ENCODE measurements around the gene ANK2.

The ANK2 gene

DNA sequence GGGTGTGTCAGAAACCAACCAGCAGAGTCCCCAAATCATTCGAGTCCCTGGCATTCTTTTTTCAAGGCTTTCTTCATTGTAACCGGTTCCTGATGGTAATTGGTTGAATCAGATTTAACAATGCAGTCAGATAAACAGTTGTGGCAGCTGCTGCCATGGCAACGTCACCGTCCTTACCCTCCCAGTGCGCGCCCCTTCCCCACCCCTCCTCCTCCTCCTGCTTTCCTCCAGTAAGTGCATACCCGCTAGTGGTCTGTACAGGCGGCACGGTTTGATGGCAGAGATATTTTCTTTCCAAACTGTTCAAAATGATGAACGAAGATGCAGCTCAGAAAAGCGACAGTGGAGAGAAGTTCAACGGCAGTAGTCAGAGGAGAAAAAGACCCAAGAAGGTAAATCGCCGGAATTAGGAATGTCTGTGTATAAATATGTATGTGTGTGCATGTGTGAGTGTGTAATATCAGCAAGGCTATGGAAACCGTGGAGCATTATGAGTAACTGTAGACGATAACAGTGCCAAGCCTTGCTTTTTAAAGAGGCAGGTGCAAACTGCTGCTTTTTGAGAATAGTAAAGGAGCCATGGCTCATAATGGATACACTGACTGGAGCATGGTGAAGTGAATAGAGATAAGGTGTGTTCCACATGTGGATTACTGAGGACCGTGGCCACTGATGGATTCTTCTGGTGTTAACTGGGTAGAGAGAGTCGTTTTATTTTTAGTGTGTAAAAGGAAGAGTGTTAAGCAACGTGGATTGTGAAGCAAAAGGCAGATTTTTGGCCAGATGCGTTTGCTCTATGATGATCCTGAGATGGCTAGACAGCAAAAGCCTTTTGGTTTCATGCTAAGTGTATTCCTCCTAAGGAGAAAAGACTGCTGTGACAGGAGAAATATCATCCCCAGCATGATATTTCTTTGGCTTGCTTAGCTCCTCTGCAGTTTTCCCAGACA, at the start of gene ANK2:
TSS of gene ANK2 (plus strand) at position 233 of the 950 bp plus-strand sequence. CDS start at position 309, 76 bp downstream.
- DNase-seq: no peak

DNA sequence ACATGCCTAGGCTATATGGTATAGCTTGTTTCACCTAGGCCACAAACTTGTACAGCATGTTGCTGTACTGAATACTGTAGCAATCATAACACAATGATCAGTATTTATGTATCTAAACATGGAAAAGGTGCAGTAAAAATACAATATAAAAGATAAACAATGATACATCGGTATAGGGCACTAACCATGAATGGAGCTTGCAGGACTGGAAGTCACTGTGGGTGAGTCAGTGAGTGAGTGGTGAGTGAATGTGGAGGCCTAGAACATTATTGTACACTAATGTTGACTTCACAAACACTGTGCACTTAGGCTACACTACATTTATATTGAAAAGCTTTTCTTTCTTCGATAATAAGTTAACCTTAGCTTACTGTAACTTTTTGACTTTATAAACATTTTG, 45.6 kb upstream of the ANK2 start:
- DNase-seq: no peak

DNA sequence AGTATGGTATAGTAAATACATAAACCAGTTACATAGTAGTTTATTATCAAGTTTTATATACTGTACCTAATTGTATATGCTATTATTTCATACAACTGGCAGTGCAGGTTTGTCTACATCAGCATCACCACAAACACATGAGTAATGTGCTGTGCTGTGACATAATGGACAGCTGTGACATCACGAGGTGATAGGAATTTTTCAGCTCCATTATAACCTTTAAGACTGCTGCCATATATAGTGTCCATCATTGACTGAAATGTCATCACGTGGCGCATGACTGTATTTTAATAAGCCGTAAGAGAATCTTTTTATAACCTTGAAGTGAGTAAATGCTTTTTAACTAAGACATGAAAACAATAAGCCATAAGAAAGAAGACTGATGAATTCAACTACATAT, 44.8 kb upstream of the ANK2 start:
- DNase-seq: no peak

DNA sequence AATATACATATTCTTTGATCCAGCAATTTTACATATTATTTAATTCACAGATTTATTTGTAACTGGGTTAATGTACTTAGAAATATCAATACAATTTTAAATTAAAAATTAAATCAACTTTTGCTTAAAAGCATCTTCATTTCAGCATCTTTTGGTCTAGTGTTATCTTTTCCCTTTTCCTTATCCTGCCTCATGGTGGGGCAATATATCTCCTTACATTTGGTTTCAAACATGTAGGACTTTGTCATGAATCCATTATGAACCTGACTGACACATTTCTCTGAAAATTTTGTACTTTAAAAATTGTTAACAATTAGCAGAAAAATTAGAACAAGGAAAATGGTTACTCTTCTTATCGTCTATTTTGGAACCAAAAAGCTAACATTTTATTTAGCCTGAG, 42.8 kb upstream of the ANK2 start:
- DNase-seq: no peak

DNA sequence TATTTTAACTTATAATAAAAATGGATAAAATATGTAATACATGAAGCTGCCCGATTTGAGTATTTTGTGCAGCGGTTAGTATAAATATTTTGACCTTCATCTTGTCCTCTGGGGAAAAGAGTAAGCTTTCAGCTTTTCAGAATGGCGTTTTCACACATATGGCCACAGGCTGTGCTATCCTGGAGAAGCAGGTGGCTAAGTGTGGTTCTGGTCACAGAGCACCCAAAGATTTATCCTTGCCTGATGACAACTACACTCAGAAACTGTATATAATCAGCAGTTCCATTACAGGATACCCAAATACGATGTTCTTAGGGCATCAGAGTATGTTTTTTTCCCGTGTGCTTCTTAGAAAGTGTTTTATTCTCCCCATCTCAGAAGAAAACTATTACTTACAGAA, 42.3 kb upstream of the ANK2 start:
- DNase-seq: no peak

DNA sequence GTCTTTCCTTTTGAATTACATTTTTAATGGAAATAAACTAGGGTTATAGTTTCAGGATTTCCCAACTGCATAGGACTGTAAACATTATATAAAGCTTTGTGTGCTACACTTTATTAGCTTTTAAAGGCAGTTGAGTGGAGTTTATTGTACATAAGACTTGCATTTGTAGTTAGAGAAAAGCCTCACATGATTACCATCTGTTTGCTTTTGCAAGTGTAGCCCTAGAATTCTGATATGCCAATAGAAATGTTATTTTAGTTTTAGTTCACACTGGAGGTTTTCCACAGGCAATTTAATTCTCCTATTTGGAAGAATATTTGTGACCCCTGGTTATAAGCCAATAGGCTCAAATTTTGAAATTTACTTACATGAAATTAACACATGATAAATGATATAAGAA, 41.3 kb upstream of the ANK2 start:
- DNase-seq: no peak

DNA sequence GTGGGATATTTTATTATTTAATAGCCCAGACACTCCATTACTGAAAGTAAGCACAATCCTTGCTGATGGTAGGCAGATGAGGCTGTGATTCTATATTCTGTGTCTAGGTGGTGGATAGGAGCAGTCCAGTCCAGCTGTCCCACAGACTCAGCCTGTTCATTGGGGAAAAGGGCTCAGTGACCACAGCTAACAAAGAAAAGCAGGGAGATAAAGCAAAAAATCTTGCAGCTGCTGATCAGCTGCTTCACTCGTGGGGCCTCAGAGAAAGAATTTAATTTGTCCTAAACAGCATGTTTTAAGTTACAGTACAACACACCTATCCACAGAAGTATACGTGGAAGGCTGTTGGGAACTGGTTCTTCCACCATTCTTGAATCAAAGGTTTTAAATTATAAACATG, 40.7 kb upstream of the ANK2 start:
- no peak for DNase-seq

DNA sequence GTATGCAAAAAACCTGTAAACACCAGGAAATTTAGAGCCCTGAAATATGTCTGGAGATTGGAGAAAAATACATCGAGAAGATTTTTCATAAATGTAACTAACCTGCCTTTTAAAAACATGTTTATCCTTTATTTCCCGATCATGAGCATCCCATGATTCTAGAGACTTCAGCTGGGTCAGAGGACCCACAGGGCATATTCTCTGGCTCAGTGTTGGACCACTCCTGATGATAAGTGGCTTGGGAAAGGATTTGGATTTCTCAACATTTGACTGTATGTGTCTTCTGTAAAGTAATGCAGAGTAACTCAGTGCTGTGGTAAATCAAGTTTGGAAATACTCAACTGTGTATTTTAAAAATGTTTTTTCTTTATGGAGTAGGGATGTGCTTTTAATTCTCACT, 40.0 kb upstream of the ANK2 start:
- DNase-seq: no peak

DNA sequence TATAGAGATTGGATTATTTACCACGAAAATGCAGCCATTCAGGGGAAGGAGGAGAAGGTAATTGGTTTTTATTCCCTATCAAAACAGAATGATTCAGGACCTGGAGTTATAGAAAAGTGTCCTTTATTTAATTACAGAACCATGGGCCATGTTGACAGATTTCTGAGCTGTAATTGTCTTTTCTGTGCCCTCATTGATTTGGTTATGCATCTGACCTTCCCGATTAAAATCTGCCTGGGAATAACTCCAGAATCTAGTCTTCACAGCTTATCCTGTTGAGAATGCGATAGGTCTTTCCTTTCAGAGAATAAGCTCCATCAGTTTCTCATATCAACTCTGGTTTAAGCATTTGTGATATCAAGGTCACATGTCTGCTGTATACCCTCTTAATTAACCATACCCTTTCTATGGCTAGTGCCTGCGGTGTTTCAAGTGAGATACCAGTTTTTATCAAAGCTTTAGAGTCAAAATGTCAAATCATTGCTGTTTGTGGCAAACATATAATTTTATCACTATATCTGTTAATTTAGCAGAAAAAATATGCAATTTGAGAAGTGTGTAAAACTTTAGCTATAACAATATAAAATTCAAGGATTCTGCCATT, 37.2 kb upstream of the ANK2 start:
- DNase-seq: no peak

DNA sequence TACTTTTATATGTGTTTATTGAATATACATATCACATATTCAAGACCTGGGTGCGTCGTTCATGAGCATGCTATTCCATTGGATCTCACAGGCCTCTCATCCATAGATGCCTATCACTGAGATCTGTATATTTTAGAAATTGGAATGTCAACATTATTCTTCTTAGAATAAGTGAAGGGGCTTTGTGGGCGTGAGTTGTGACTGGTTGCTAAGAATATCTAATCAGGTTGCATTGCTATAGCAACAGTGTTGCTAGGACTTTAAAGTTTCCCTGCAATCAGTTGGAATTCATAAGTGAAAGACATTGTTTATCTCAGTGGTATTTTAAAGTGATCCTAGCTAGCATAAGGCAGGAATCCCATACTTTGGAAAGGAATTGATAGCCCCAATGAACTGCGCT, 36.7 kb upstream of the ANK2 start:
- DNase-seq: no peak

DNA sequence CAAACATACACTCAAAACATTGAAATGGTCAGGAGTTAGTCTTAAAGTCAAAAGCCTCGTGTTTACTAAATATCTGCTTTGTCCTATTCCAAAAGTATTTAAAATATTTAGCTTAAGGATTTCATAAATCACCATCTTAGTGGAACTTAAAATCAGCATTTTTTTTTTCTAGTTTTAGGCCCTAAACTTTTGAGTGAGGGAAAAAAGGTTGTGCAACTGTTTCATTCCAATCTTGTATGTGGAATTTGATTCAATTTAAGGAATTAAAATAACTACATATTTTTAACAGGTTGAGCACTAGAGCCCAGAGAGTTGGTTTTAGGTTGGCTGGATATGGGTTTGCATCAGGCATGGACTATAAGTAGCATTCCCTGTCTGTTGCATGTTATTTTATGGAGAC, 35.7 kb upstream of the ANK2 start:
- no peak for DNase-seq

DNA sequence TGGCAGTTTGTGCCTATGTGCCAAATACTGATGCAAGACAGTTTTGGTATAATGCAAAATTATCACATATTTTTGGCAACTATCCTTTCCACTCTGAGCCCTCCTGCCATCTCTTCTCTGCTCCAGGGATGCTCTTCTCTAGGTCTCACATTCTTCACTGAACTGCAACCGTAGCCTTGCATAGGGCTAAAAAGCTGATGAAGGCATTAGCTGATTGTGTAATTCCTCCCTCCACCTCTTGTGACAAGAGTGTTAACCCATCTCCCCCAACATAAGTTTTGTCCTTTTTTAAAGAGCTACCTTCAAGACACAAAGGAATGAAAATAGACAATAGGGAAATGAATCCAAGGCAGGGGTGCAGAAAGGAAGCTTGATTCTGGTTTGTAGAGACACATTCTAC, 33.1 kb upstream of the ANK2 start:
- no peak for DNase-seq

DNA sequence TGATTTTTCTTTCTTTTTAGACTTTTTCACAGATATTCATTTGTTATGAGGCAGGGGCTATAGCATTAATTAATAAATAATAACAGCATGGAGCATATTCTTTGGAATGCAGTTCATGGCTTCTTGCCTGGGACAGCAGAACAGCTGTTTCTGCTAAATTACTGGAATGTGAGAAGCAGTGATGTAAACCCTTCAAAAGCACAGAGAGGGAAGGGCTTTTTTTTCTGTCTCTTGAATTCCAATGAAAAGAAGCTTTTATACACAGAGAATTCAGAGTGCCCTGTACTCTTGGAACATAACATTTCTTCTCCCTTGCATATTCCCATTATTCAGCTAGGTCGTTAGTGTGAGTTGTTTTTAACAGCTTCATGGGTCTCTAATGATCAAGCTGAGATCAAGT, 28.5 kb upstream of the ANK2 start:
- DNase-seq: no peak

DNA sequence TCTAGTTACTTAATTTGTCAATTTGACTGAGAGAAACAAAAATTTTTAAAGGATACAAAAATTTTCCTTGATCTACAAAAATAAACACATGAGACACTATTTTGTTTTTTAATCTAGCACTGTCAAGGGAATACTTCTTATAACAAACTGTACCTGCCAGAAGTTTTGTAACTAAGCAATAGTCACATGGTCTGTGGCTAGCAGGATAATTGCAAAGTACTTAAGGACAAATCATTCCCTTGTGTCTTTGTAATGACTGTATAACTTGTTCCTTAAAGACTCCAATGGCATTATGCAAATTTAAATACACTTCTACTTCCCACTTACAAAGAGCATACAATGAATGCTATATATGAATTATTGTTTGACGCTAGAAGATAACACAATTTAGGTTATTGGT, 25.1 kb upstream of the ANK2 start:
- no peak for DNase-seq

DNA sequence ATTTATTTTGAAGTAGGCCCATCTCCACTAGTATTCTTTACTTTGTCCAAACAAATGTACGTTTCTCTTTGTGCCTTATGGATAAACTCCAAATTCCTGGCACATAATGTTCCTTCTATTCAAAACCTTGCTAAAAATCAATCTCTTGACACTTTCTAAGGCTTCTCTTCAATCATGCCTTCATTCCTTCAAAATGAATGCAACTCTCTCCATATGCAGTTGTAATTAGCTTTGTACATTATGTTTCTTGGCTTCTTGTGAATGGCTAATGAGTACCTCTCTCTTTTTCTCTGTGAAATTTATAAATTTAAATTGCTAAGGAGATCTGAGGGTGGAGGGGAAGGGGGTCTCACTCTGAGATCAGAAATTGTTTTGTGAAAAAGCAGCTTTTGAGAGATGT, 24.0 kb upstream of the ANK2 start:
- DNase-seq: no peak

DNA sequence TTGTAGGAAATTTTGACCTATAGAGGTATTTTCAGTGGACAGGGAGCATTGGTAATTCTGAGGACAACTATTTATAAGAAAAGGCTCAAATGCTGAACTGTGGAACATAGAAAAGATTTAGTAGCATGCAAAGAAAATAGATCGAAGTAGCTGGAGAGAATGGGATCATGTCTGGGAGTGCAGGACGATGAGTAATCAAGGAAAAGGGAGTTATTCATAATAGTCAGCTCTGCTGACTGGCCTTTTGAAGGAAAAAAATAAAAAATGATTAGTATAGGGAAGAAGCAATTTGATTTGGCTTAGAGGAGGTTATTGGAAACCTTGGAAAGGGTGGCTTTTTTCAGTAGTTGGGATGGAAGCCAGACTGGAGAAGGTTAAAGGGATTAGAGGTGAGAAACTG, 22.9 kb upstream of the ANK2 start:
- DNase-seq: no peak

DNA sequence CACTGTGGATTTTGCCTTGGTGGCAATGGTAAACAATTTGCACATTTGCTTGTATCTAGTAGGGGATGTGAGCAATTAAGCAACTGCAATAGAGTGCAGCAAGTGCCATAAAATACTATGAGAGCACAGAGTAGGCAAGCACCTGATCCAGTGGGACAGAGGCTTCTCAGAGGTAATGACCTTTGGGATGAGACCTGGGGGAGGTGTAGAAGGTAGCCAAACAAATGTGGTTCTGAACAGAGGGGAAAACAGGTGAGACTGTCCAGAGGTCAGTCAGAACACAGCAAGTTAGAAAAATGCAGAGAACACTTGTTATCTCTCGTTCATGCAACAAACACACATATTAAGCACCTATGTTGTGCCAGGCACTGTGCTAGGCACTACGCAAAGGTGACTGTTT, 21.4 kb upstream of the ANK2 start:
- no peak for DNase-seq

DNA sequence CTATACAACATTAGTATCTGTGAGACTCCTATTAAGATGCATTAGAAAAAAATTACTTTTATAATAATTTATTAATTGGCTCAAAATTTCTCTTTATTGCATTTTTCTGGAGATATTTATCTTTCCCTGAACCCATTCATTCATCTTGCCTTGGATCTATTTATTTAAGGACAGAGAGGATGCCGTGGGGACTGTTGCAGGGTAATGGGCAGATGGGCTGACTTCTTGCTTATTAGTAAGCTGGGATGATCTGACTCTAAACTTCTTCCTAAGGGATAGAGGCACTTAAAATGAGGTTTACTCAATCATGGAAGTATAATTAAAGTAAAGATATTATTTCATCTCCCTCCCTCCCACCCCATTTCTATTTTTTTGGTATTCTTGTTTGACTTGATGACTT, 18.2 kb upstream of the ANK2 start:
- no peak for DNase-seq

DNA sequence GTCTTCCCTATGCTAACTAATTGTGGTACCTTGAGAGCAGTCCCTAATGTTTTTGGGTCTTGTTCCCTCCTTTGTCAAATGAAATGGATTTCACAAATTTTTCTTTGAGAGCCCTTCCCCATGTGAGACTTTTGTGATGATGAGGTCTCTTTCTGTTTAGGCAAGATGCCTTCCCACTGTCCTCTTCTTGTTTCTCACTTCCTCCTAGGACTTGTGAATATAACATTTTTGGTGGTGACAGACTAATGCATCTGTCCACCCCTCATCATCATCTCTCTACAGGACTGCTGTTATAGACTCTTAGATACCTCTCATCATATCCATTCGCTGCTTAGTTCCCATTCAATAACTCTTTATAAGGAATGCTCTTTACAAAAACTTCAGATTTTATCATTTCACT, 8.7 kb upstream of the ANK2 start:
- DNase-seq: no peak

DNA sequence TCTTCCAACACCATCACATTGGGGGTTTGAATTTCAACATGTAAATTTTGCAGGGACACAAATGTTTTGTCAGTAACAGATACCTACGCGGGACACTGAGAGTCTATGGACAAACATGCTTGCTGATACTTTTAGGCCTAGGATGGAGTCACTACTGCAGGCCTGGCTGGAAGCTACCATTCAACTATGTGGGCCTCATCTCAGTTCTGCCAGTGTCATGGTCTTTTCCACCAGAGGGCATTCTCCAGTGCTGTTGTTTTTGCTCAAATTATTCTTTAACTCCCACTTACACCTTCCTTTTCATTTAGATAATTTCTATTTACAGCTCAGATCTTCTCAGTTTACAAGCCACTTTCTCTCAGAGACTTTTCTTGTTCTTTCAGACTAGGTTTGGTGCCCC, 7.0 kb upstream of the ANK2 start:
- no peak for DNase-seq

DNA sequence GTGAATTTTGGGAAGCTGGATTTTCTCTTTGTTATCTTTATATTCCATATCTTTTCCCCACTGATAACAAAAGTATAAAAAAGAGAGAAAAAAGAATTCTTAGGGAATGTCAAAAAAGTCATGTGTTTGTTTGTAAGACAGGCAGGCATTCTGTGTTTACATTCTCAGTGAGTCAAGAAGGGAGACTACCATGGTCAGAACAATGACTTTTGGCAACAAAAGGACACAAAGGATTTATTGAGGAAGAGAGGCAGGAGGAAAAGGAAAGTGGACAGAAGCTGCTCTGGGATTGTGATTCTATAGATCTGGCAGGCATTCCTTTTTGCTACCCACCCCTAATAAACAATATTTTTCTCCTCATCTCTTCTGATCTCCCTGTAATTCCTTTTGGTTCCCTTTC, 5.9 kb upstream of the ANK2 start:
- no peak for DNase-seq

DNA sequence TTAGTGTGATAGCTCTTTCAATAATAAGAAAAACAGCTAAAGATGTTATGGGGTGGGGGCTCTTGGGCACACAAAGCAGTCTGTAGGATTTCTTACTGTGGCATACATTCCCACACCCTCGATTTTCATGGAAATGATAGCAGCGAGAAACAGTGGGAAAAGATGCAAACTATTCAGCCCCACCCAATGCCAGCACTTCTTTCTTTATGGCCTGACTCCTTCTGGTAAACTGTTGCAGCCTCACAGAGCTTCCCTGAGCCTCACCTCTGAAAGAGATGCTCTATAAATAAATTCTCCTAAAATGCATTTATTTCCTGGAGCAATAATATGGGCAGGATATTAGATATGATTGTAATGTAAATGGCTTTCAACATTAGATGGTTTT, 910 bp downstream of the ANK2 start:
- DNase-seq: no peak

DNA sequence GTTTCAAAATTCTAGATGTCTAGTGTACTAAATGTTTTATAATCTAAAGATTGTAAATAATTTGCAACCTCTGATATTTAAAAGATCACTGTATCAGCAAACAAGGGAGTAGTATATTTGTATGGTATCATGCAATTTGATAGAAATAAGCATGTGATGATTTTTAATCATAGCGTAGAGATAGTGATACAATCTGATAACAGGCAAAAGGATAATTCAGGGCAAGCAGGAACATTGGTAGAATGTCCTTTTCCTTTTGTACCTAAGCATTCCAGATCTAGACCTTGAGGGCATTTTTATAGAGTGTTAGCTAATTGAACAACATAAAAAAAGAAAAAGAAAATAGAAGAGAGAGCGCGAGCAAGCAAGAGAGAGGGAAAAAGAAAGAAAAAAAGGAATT, 1.4 kb downstream of the ANK2 start:
- no peak for DNase-seq

DNA sequence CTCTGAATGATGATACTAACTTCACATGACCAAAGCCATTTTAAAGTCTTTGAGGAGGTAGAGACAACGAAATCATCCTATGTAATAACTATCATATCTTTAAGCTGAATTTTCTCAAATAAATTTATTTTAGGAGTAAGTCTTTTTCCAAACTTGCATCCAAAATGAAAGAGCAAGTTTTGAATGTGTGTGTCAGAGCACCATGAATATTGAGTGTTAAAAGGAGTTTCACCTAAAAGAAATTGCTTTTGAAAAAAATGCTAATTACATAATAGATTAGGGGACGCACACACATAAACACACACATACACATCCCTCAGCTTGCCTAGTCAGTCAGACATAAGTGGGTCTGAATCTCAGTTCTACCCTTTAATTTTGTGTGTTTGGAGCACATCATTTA, 1.9 kb downstream of the ANK2 start:
- DNase-seq: no peak
